H9 (cell line): ENCODE results near the gene MDFIC2. TPM values are rescaled to one million over a fixed set of nuclear protein-coding genes. Genes with fewer than 3 reads are reported as not detected.

ENCODE experiments used
- DNase-seq: peaks from one replicate; pipeline ENCODE4 v3.0.0-alpha.2; 2017
- H2AFZ ChIP-seq: one replicate; pipeline ENCODE4 v1.6.1; 2013; ENCODE audit warnings: mild to moderate bottlenecking, low read length, control low read depth, moderate library complexity
- H2AK5ac ChIP-seq: 2 replicates; pipeline ENCODE4 v1.6.1; 2013; ENCODE audit warnings: low read length, control low read depth, mixed read lengths; ENCODE audit not compliant: insufficient read length
- H2BK120ac ChIP-seq: one replicate; pipeline ENCODE4 v1.6.1; 2013; ENCODE audit warnings: low read depth, mild to moderate bottlenecking, low read length, control low read depth, inconsistent platforms; ENCODE audit not compliant: poor library complexity, severe bottlenecking
- H2BK12ac ChIP-seq: 2 replicates; pipeline ENCODE4 v1.6.1; 2013; ENCODE audit warnings: low read length, control low read depth, mixed read lengths, low read depth; ENCODE audit not compliant: insufficient read length
- H2BK15ac ChIP-seq: 2 replicates; pipeline ENCODE4 v1.6.1; 2013; ENCODE audit warnings: low read depth, low read length, control low read depth
- H2BK20ac ChIP-seq: one replicate; pipeline ENCODE4 v1.6.1; 2013; ENCODE audit warnings: low read depth, mild to moderate bottlenecking, low read length, control low read depth, inconsistent platforms; ENCODE audit not compliant: poor library complexity, severe bottlenecking
- H2BK5ac ChIP-seq: 2 replicates; pipeline ENCODE4 v1.6.1; 2013; ENCODE audit warnings: low read length, control low read depth, mixed read lengths; ENCODE audit not compliant: insufficient read length
- H3K14ac ChIP-seq: 2 replicates; pipeline ENCODE4 v1.6.1; 2013; ENCODE audit warnings: low read length, control low read depth; ENCODE audit not compliant: insufficient read depth
- H3K18ac ChIP-seq: 2 replicates; pipeline ENCODE4 v1.6.1; 2013; ENCODE audit warnings: low read depth, mild to moderate bottlenecking, mixed read lengths, low read length, control low read depth; ENCODE audit not compliant: insufficient read length
- H3K23ac ChIP-seq: 2 replicates; pipeline ENCODE4 v1.6.1; 2013; ENCODE audit warnings: low read length, control low read depth, mixed read lengths, low read depth; ENCODE audit not compliant: insufficient read length
- H3K23me2 ChIP-seq: 2 replicates; pipeline ENCODE4 v1.6.1; 2013; ENCODE audit warnings: low read depth, mild to moderate bottlenecking, mixed read lengths, low read length, control low read depth; ENCODE audit not compliant: insufficient read length, poor library complexity, severe bottlenecking
- H3K27ac ChIP-seq: 2 replicates; pipeline ENCODE4 v1.5.1; 2013; ENCODE audit warnings: low read length, control low read depth, mixed read lengths, low read depth; ENCODE audit not compliant: insufficient read length
- H3K27me3 ChIP-seq: 2 replicates; pipeline ENCODE4 v1.6.1; 2013; ENCODE audit warnings: low read length, control low read depth, inconsistent platforms; ENCODE audit not compliant: insufficient read depth
- H3K4ac ChIP-seq: 2 replicates; pipeline ENCODE4 v1.6.1; 2013; ENCODE audit warnings: low read depth, mild to moderate bottlenecking, control low read depth, inconsistent platforms, low read length, moderate library complexity
- H3K4me1 ChIP-seq: 2 replicates; pipeline ENCODE4 v1.6.1; 2013; ENCODE audit warnings: low read length, control low read depth, inconsistent platforms; ENCODE audit not compliant: insufficient read depth
- H3K4me2 ChIP-seq: 2 replicates; pipeline ENCODE4 v1.6.1; 2013; ENCODE audit warnings: low read length, control low read depth, mixed read lengths; ENCODE audit not compliant: insufficient read length, insufficient read depth
- H3K56ac ChIP-seq: 2 replicates; pipeline ENCODE4 v1.6.1; 2013; ENCODE audit warnings: low read depth, mild to moderate bottlenecking, mixed read lengths, low read length, control low read depth; ENCODE audit not compliant: insufficient read length
- H3K79me1 ChIP-seq: 2 replicates; pipeline ENCODE4 v1.6.1; 2013; ENCODE audit warnings: low read depth, mild to moderate bottlenecking, moderate library complexity, low read length, control low read depth, inconsistent platforms; ENCODE audit not compliant: insufficient read depth, poor library complexity, severe bottlenecking
- H3K79me2 ChIP-seq: 2 replicates; pipeline ENCODE4 v1.6.1; 2013; ENCODE audit warnings: low read length, control low read depth, inconsistent platforms; ENCODE audit not compliant: insufficient read depth
- H3K9ac ChIP-seq: 2 replicates; pipeline ENCODE4 v1.6.1; 2013; ENCODE audit warnings: low read length, control low read depth, mixed read lengths; ENCODE audit not compliant: insufficient read length; ENCODE audit errors: extremely low read depth
- H3K9me3 ChIP-seq: one replicate; pipeline ENCODE4 v1.6.1; 2013; ENCODE audit warnings: low read depth, low read length, inconsistent platforms; ENCODE audit not compliant: control insufficient read depth
- H3T11ph ChIP-seq: one replicate; pipeline ENCODE4 v1.6.1; 2013; ENCODE audit warnings: mild to moderate bottlenecking, low read length, control low read depth, inconsistent platforms
- H4K20me1 ChIP-seq: one replicate; pipeline ENCODE4 v1.6.1; 2013; ENCODE audit not compliant: control insufficient read depth, insufficient read length, insufficient read depth
- H4K5ac ChIP-seq: 2 replicates; pipeline ENCODE4 v1.6.1; 2013; ENCODE audit warnings: low read depth, mild to moderate bottlenecking, mixed read lengths, low read length, control low read depth; ENCODE audit not compliant: insufficient read length
- H4K8ac ChIP-seq: replicated peaks from 2 replicates; pipeline ENCODE4 v1.6.1; 2013; ENCODE audit warnings: low read length, control low read depth, mixed read lengths, low read depth; ENCODE audit not compliant: insufficient read length
- H4K91ac ChIP-seq: 2 replicates; pipeline ENCODE4 v1.6.1; 2013; ENCODE audit warnings: low read depth, mild to moderate bottlenecking, moderate library complexity, mixed read lengths, low read length, control low read depth; ENCODE audit not compliant: insufficient read length
- H3K27ac Mint-ChIP-seq, 3 experiments: 2 replicates in 2 of 3; 3 replicates in 1 of 3; pipeline ENCODE4 v1.8.0; 2020 to 2021; ENCODE audit warnings: mixed read lengths in 3 of 3, mild to moderate bottlenecking in 1 of 3, moderate library complexity in 1 of 3
- H3K27me3 Mint-ChIP-seq: 2 replicates; pipeline ENCODE4 v1.8.0; 2021; ENCODE audit warnings: low read depth, mild to moderate bottlenecking, moderate library complexity, mixed read lengths
- H3K36me3 Mint-ChIP-seq, 3 experiments: 2 replicates in 2 of 3; 3 replicates in 1 of 3; pipeline ENCODE4 v1.8.0; 2020 to 2021; ENCODE audit warnings: low read depth in 3 of 3, mixed read lengths in 3 of 3; ENCODE audit not compliant: insufficient read depth in 1 of 3
- H3K4me1 Mint-ChIP-seq, 2 experiments: 2 replicates each; pipeline ENCODE4 v1.8.0; 2020; ENCODE audit warnings: mixed read lengths in 2 of 2
- H3K4me3 Mint-ChIP-seq, 2 experiments: 2 replicates in 1 of 2; 3 replicates in 1 of 2; pipeline ENCODE4 v1.8.0; 2020 to 2021; ENCODE audit warnings: mild to moderate bottlenecking in 2 of 2, mixed read lengths in 2 of 2, moderate library complexity in 1 of 2
- H3K9me3 Mint-ChIP-seq, 2 experiments: 2 replicates in 1 of 2; 3 replicates in 1 of 2; pipeline ENCODE4 v1.8.0; 2020; ENCODE audit warnings: mild to moderate bottlenecking in 2 of 2, mixed read lengths in 2 of 2, moderate library complexity in 1 of 2
- WGBS: extraction: QIAGEN DNeasy Blood & Tissue Kit; methylation state at CpG from one replicate; pipeline ENCODE4 v1.1.7; 2013; ENCODE audit warnings: missing lambda C conversion rate, low lambda C conversion rate, mixed read lengths; ENCODE audit not compliant: insufficient read length; ENCODE audit errors: extremely low coverage; 5-methylcytosine and 5-hydroxymethylcytosine counted together
- total RNA-seq: library from RNA; stranded (reverse); gene quantifications from 2 replicates; pipeline ENCODE4 v1.2.1, GENCODE V29; 2021
- TF ChIP-seq, protein P1 (sequence below): fragments of 200-600 bp; sonication (generic); conservative IDR thresholded peaks from 3 replicates; pipeline ENCODE4 v1.8.0; 2021; ENCODE audit warnings: antibody characterized with exemption, mild to moderate bottlenecking

The MDFIC2 gene
- total RNA-seq, 1 experiment from 2014 or later: not detected

DNA sequence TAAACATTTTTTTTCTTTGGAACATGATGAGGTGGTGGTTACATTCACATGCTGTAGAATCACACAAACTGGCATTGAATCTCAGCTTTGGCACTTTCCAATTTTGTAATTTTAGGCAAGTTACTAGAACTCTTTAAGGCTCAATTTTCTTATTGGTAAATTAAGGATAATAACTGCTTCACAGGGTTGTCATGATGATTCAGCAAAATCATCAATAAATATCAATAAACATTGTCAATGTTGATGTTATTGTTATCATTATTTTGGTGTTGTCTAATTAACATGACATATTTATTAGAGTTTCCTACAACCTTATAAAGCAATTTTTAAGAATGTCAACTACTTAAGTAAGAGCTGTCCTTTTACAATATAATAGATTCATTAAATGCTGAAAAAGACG, 1.6 kb downstream of the MDFIC2 start:
- H3K9ac ChIP-seq: no peak overlapping the region
- H3K18ac ChIP-seq: no peak overlapping the region
- H3K23ac ChIP-seq: no peak overlapping the region
- H3K14ac ChIP-seq: no peak overlapping the region
- H3K27me3 Mint-ChIP-seq: no peaks in the 10 kb centered on the region
- H3K56ac ChIP-seq: no peak overlapping the region
- no peak overlapping the region for H2BK12ac ChIP-seq
- H3K27me3 ChIP-seq: no peaks in the 10 kb centered on the region
- DNase-seq: no peak
- no peaks in the 10 kb centered on the region for H4K20me1 ChIP-seq
- H3K27ac Mint-ChIP-seq: no peak overlapping the region
- WGBS: no CpG with 5 or more reads among the region's 1 CpG
- no peaks in the 10 kb centered on the region for H3K9me3 ChIP-seq
- H3K4ac ChIP-seq: no peak overlapping the region
- no peaks in the 10 kb centered on the region for H3K23me2 ChIP-seq
- H3K79me2 ChIP-seq: no peaks in the 10 kb centered on the region
- no peaks in the 10 kb centered on the region for H3K4me1 ChIP-seq
- no peak overlapping the region for H4K5ac ChIP-seq
- H3K79me1 ChIP-seq: no peaks in the 10 kb centered on the region
- H2BK15ac ChIP-seq: no peak overlapping the region
- H3K9me3 Mint-ChIP-seq: no peaks in the 10 kb centered on the region
- H2BK5ac ChIP-seq: no peak overlapping the region
- no peak overlapping the region for H4K8ac ChIP-seq
- H4K91ac ChIP-seq: no peak overlapping the region
- peaks cover 7 to 13% of the 10 kb centered on the region in 2 experiments; a peak in 3 of 4 replicates for H3K4me1 Mint-ChIP-seq
- TF ChIP-seq, protein P1, sequence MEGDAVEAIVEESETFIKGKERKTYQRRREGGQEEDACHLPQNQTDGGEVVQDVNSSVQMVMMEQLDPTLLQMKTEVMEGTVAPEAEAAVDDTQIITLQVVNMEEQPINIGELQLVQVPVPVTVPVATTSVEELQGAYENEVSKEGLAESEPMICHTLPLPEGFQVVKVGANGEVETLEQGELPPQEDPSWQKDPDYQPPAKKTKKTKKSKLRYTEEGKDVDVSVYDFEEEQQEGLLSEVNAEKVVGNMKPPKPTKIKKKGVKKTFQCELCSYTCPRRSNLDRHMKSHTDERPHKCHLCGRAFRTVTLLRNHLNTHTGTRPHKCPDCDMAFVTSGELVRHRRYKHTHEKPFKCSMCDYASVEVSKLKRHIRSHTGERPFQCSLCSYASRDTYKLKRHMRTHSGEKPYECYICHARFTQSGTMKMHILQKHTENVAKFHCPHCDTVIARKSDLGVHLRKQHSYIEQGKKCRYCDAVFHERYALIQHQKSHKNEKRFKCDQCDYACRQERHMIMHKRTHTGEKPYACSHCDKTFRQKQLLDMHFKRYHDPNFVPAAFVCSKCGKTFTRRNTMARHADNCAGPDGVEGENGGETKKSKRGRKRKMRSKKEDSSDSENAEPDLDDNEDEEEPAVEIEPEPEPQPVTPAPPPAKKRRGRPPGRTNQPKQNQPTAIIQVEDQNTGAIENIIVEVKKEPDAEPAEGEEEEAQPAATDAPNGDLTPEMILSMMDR: no peak
- H3K4me3 Mint-ChIP-seq: no peak overlapping the region
- no peaks in the 10 kb centered on the region for H3K36me3 Mint-ChIP-seq
- H2BK20ac ChIP-seq: no peak overlapping the region
- H3K27ac ChIP-seq: no peak overlapping the region
- no peak overlapping the region for H3T11ph ChIP-seq
- H2AK5ac ChIP-seq: no peak overlapping the region
- H2AFZ ChIP-seq: no peak overlapping the region
- no peak overlapping the region for H2BK120ac ChIP-seq
- no peak overlapping the region for H3K4me2 ChIP-seq
